NCI-H128 (cell line): ENCODE data around the gene PIGC.

Source experiments
- DNase-seq: peaks from one replicate; lab custom pipeline; 2025; ENCODE audit not compliant: unreplicated experiment; lab: John Stamatoyannopoulos, UW

Gene PIGC

DNA sequence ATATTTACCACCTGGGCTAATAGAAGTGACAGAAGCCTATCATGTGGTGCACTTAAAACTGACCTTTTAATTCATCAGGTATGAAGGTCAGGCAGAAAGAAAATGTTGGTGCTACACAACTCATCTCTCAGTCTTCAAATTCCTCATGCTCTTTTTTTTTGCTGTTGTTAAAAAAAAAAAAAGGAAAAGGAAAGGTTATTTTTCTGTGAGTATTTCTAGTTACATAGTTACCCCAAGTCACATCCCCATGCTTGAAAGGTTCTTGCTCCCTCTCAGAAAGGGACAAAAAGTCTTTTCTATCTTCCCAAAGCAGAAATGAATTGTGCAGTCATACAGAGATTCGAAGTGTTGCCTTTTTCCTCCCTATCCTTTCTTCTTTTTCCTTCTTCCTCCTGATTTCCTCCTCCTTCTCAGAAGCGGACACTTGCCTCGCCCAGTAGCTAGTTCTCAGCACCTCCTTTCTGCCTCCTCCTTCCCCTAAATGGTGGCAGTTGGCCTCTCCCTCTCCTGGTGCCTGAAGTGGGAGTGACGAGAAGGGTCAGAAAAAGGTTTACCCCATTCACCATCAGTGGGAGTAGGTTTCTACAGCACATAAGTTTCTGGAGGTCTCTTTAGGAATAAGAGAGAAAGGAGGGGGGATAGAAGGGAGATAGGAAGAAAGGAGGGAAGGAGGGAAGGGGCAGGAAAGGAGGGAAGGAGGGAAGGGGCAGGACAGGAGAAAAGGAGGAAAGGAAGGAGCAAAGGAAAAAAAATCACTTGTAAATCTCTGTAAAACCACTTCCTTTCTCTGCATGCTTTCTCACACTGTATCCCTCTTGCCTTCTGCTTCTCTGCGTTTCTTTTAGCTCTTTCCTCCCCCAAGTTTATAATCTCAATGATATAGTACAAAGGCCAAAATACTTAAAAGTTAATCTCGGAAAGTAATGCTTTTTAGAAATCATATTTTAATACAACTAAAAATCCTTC is 43.8 kb downstream of the PIGC start:
- DNase-seq: no peak

DNA sequence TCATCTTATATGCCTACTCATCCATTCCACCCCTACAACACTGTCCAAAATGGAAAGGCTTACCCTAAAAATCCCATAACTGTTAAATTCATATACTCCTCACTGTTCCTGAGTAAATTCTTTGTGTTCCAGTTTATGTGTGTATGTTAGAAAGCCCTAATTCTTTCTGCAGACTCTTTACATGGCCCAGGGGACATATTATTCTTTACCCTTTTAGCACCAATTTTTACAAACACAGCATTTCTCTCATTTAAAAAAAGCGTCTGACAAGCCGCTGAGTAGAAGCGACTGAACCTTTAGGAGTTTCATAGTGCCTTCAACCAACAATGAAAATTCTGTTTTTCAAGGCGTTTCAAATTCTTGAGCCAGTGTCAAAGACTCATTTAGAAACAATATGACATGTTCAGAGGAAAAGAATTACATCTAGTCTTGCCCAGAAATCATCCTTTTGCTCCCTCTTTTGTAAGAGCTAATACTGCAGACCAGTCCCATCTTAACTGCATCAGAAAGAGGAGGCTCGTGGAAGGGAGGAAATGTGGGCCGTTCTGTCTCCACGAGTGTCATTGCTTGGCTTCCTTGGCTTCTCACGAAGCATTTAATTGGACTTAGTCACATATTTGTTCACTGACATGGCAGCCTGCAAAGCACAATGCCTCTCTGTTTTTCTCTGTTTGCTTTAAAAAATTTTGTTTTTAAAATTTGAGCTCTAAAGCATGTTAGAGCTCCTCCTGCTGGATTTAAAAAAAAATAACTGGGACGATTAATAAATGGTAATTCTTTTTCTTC is 44.7 kb downstream of the PIGC start:
- DNase-seq: no peak

DNA sequence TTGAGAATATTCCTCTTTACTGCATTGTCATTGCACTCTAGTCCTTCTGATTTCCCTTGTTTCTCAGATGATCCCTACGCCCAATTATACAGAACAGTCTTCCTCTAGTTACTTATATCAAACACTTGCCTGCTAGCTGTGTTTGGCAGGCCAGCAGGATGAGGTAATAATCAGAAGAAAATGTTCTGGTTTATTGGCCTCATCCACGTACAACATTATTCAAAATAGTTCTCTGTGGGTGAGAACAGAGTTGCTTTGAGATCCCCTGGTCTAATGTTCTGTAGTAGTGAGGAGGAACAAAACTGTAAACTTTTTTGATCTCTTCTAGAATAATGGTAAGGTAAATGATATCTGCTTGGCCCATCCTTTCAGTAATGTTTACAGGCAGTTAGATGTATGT is 45.7 kb downstream of the PIGC start:
- DNase-seq: no peak

DNA sequence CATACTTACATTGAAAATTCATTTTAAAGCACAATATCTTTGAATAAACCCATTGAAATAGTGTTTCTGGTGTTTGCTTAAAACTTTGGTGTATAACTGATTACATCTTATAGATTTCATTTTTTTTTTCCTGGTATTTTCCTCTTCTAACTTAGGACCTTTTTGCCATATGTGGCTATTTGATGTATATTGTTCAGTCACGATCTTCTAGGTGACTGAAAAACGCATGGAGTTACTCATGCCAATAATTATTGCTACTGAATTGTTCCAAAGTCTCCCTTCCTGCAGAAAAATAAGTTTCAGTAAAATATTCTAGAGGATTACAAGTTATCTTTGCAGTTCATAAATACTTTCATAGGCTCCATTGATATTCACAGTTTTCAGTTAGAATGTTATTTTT is 46.2 kb downstream of the PIGC start:
- no peak for DNase-seq

DNA sequence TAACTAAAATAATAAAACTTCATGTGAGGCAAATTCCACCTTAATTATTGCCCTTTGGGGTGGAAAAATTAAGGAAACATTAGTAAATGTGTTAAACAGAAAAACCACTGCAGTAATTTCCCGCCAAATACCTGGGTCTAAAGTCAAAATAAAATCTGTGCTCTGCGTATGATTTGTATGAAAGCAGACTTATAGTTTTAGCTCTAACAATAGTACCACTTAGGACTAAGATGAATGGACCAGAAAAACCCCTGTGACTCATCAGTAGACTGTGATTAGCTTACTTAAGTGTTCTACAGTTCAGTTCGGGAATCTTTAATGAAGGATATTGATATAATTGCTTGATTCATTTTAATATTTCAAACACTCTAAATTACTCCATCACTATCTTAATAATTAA is 46.6 kb downstream of the PIGC start:
- no peak for DNase-seq

DNA sequence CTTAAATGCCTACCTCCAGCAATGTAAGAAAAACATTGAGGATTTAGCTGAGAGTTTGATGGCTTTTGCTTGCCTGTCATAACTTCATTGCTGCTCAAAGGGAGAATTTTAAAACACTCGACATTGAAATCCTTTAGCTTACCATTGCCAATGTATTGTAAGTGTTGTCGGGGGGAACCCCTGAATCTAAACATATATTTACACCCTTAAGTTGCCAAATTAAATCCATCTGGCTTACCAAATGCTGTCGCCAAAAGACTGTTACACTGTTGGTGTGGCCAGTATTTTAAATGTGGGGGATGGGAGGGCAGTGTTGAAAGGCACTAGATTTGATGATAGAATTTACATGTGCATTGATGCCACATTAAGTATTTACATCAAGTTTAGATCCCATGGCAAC is 48.3 kb downstream of the PIGC start:
- no peak for DNase-seq

DNA sequence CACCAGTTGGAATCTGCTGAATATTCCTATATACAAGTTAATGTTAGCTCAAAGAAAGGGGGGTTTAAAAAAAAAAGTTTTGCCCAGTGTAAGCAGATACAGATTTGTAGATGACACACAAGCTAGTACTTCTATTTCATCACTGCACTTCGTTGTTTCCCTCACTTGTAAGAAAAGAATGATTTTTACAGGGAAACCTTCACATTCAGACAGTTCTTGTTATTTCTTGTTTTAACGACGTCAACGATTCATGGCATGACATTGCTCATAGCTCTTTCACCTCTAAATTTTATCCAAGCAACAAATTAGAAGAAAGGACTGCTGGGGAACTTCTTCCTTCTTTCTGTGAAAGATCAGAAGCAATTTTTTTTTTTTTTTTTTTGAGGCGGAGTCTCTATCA is 49.1 kb downstream of the PIGC start:
- DNase-seq: no peak

DNA sequence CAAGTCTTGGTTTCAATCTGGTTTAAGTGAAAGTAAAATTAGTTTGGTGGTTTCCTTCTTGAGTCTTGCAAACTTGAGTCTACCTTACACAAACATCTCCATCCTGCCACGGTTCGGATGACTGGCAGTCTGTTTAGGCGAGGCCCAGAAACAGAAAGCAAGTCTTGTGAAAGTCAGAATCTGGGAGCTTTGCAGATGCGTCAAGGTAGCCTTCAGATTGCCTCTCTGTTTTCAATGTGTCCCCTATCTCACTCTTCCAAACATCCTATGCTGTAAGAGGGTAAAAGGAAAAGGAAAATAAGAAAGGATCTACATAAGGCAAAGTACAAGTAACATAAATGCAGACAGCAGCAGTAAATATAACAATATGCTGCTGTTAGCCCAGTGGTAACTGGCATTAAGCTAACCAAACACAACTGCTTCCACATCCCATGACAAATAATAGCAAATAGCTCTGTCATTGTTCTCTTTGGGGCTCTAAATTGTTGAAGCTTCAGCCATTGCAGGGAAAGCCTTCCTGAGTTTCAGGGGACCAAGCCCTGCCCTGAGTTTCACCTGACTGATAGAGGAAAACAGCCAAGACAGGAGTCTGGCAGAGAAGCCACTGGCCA is 49.6 kb downstream of the PIGC start:
- no peak for DNase-seq

DNA sequence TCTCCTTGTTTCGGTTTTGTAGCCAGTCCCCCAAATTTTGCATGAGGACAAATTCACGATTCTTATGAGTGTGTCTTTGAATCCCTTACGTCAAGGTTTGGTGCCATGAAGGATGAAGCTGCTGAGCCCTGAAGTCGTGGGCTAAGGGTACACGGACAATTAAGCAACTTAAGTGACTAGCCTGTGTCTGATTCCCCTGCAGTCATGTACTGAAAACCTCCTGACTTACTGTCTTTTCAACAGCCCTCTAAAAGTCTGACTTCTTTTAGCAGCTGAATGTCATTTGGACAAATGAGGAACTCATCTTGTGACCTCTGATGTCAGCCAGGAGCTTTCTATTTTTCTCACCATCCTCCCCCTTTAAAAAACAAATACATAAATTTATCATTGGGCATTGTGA is 50.5 kb downstream of the PIGC start:
- no peak for DNase-seq

DNA sequence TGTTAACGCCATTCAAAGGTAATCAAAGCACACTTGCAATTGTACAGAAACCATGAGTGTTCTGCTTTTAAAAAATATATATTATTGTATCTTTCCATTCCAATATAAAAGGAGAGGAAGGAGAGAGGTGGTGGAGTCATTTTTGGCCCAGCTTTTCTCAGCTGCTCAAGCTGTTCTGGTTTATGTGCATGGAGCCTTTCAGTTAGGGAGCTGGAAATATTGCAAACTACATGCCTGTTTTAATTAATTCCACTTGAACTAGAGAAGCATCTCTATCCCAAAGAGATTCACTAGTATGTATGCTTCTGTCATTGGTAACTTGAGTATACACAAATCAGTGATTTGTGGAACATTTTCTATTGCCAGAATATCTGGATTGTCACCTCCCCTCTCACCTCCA is 51.9 kb downstream of the PIGC start:
- no peak for DNase-seq
